ENCODE measurements around the gene CREBZF. TPM values are rescaled to one million over a fixed set of nuclear protein-coding genes. Genes with fewer than 3 reads are reported as not detected.

CREBZF gene
- total and polyA plus RNA-seq, 9 of the 15 experiments (the other 6 are each of a cell fraction or from before 2014, with no cell fraction given), result 7.2 to 70.2 (median 40.5) TPM

DNA sequence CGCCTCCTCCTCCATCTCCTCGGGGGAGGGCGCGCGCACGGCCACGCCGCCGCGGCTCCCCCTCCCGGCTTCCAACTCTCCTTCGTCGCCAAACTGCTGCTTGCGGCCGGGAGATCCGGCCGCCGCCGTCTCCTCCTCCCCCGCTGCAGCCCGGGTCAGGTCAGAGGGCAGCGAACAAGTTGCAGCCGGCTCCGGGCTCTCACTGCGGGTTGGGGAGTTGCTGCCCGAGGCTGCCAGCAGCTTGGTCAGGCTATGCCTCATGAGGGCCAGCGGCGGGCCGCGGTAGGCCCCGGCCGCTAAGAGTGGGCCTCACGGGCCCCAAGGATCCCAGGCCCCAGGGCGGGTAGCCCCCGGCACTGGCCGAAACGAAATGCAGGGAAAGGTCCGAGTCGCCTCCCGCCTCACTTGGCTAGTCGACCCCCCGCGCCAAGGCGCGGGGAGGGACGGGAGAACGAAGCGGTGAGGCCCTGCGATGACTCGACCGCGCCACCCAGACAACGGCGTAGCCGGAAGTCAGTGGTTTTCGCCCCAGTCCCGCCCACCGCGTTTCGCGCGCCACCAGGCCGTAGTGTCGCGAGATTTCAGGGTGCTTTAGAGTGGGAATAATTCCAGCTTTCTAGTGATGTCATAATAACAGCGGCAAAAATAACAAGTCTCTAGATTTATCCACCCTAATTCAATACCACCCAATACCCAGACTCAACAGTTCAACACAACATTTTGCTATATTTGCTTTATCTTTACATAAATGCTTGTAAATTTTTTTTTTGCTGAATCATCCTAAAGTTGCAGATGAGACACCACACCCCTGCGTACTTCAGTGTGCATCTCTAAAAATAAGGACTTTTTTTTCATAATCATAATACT, at the start of gene CREBZF (continued):
- TF ChIP-seq, protein P1, sequence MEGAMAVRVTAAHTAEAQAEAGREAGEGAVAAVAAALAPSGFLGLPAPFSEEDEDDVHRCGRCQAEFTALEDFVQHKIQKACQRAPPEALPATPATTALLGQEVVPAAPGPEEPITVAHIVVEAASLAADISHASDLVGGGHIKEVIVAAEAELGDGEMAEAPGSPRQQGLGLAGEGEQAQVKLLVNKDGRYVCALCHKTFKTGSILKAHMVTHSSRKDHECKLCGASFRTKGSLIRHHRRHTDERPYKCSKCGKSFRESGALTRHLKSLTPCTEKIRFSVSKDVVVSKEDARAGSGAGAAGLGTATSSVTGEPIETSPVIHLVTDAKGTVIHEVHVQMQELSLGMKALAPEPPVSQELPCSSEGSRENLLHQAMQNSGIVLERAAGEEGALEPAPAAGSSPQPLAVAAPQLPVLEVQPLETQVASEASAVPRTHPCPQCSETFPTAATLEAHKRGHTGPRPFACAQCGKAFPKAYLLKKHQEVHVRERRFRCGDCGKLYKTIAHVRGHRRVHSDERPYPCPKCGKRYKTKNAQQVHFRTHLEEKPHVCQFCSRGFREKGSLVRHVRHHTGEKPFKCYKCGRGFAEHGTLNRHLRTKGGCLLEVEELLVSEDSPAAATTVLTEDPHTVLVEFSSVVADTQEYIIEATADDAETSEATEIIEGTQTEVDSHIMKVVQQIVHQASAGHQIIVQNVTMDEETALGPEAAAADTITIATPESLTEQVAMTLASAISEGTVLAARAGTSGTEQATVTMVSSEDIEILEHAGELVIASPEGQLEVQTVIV (CRISPR knock-in tag; IDR thresholded peaks at IDR 0.05; ENCODE audit: borderline replicate concordance), result no peak
- TF ChIP-seq PHF20 (IDR thresholded peaks at IDR 0.05; ENCODE audit: partially characterized antibody) (peak; percentile 76), CBFA2T2 (conservative IDR thresholded peaks at IDR 0.05) (peak; percentile 28; the same call in 1 of the 2 replicates), ZNF232 (CRISPR knock-in tag; IDR thresholded peaks at IDR 0.05) (no peak), DNMT1 (IDR thresholded peaks at IDR 0.05) (no peak), JUN (IDR thresholded peaks at IDR 0.05; ENCODE audit: borderline replicate concordance, low read depth, low read length) (no peak), JUN (CRISPR knock-in tag; IDR thresholded peaks at IDR 0.05; ENCODE audit: borderline replicate concordance) (0 out of 2 replicates have a peak, but pooled peaks have one; percentile 53), ATF7 (IDR thresholded peaks at IDR 0.05) (peak; percentile 96), ZEB2 (IDR thresholded peaks at IDR 0.05) (no peak), TCF3 (CRISPR knock-in tag; IDR thresholded peaks at IDR 0.05) (no peak), NONO (IDR thresholded peaks at IDR 0.05; ENCODE audit: low read depth in 2 of 2, low read length in 1 of 2) (peak; percentile 63; a peak in 2 of 4 replicates)
- TF ChIP-seq, protein P2, sequence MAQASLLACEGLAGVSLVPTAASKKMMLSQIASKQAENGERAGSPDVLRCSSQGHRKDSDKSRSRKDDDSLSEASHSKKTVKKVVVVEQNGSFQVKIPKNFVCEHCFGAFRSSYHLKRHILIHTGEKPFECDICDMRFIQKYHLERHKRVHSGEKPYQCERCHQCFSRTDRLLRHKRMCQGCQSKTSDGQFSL (CRISPR knock-in tag; IDR thresholded peaks at IDR 0.05), result 0 out of 2 replicates have a peak, but pooled peaks have one; percentile 23
- TF ChIP-seq, protein P2 (tag; IDR thresholded peaks at IDR 0.05), result no peak
- TF ChIP-seq, protein P3, sequence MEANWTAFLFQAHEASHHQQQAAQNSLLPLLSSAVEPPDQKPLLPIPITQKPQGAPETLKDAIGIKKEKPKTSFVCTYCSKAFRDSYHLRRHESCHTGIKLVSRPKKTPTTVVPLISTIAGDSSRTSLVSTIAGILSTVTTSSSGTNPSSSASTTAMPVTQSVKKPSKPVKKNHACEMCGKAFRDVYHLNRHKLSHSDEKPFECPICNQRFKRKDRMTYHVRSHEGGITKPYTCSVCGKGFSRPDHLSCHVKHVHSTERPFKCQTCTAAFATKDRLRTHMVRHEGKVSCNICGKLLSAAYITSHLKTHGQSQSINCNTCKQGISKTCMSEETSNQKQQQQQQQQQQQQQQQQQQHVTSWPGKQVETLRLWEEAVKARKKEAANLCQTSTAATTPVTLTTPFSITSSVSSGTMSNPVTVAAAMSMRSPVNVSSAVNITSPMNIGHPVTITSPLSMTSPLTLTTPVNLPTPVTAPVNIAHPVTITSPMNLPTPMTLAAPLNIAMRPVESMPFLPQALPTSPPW (CRISPR knock-in tag; IDR thresholded peaks at IDR 0.05), result peak; percentile 76
- TF ChIP-seq, protein P4, sequence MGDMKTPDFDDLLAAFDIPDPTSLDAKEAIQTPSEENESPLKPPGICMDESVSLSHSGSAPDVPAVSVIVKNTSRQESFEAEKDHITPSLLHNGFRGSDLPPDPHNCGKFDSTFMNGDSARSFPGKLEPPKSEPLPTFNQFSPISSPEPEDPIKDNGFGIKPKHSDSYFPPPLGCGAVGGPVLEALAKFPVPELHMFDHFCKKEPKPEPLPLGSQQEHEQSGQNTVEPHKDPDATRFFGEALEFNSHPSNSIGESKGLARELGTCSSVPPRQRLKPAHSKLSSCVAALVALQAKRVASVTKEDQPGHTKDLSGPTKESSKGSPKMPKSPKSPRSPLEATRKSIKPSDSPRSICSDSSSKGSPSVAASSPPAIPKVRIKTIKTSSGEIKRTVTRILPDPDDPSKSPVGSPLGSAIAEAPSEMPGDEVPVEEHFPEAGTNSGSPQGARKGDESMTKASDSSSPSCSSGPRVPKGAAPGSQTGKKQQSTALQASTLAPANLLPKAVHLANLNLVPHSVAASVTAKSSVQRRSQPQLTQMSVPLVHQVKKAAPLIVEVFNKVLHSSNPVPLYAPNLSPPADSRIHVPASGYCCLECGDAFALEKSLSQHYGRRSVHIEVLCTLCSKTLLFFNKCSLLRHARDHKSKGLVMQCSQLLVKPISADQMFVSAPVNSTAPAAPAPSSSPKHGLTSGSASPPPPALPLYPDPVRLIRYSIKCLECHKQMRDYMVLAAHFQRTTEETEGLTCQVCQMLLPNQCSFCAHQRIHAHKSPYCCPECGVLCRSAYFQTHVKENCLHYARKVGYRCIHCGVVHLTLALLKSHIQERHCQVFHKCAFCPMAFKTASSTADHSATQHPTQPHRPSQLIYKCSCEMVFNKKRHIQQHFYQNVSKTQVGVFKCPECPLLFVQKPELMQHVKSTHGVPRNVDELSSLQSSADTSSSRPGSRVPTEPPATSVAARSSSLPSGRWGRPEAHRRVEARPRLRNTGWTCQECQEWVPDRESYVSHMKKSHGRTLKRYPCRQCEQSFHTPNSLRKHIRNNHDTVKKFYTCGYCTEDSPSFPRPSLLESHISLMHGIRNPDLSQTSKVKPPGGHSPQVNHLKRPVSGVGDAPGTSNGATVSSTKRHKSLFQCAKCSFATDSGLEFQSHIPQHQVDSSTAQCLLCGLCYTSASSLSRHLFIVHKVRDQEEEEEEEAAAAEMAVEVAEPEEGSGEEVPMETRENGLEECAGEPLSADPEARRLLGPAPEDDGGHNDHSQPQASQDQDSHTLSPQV (IDR thresholded peaks at IDR 0.05), result peak; percentile 43; the same call in 1 of the 2 replicates
- TF ChIP-seq, protein P5, sequence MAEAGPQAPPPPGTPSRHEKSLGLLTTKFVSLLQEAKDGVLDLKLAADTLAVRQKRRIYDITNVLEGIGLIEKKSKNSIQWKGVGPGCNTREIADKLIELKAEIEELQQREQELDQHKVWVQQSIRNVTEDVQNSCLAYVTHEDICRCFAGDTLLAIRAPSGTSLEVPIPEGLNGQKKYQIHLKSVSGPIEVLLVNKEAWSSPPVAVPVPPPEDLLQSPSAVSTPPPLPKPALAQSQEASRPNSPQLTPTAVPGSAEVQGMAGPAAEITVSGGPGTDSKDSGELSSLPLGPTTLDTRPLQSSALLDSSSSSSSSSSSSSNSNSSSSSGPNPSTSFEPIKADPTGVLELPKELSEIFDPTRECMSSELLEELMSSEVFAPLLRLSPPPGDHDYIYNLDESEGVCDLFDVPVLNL (CRISPR knock-in tag; IDR thresholded peaks at IDR 0.05; ENCODE audit: low read depth), result no peak

Measured in K562 (cell line).